Activated T-cell treated with anti-CD3 and anti-CD28 coated beads, Interleukin-2, amount 50 U/mL, for 1 hour (primary cell): Measurements from ENCODE around the gene TTC34.

Experiments
- DNase-seq: peaks from one replicate; pipeline ENCODE4 v3.0.0-alpha.2; 2020

The TTC34 gene

GRCh38 chr1:2623571-2624337 is 177.7 kb downstream of the TTC34 start:
- DNase-seq: no peak

- no peak for DNase-seq
Observed at GRCh38 chr1:2617971-2618470, 183.5 kb downstream of the TTC34 start.

GRCh38 chr1:2614145-2614544 is 187.3 kb downstream of the TTC34 start:
- no peak for DNase-seq

- DNase-seq: no peak
Observed at GRCh38 chr1:2612591-2613365, 188.7 kb downstream of the TTC34 start.

GRCh38 chr1:2611621-2612437 is 189.7 kb downstream of the TTC34 start:
- no peak for DNase-seq

- DNase-seq: peak; percentile 22
Observed at GRCh38 chr1:2611031-2611501, 190.4 kb downstream of the TTC34 start.

GRCh38 chr1:2610036-2610959 is 191.2 kb downstream of the TTC34 start:
- DNase-seq: no peak

GRCh38 chr1:2609319-2610035 is 192.0 kb downstream of the TTC34 start:
- no peak for DNase-seq

- DNase-seq: no peak
Observed at GRCh38 chr1:2607641-2608091, 193.8 kb downstream of the TTC34 start.

GRCh38 chr1:2606881-2607621 is 194.4 kb downstream of the TTC34 start:
- DNase-seq: no peak

GRCh38 chr1:2606396-2606880 is 195.1 kb downstream of the TTC34 start:
- no peak for DNase-seq

- no peak for DNase-seq
Observed at GRCh38 chr1:2605509-2606395, 195.7 kb downstream of the TTC34 start.

- no peak for DNase-seq
Observed at GRCh38 chr1:2604844-2605508, 196.5 kb downstream of the TTC34 start.

- no peak for DNase-seq
Observed at GRCh38 chr1:2604156-2604843, 197.2 kb downstream of the TTC34 start.

- DNase-seq: no peak
Observed at GRCh38 chr1:2603521-2604155, 197.9 kb downstream of the TTC34 start.

GRCh38 chr1:2602866-2603520 is 198.5 kb downstream of the TTC34 start:
- no peak for DNase-seq

- DNase-seq: no peak
Observed at GRCh38 chr1:2602311-2602835, 199.1 kb downstream of the TTC34 start.
